ENCODE data around the gene SIRT4.
A peak's percentile ranks its signal among the peaks of the same experiment; 100 is the strongest.

SIRT4 gene

GRCh38 chr12:120292411-120292660 is 9.8 kb upstream of the SIRT4 start:
- H4K20me1 ChIP-seq (ENCODE audit: control insufficient read depth, insufficient read depth, low read depth, low read length), result no peaks in the 10 kb centered on the region
- H3K79me2 ChIP-seq (ENCODE audit: control insufficient read depth, low read length), result no peaks in the 10 kb centered on the region
- H3K9me2 ChIP-seq (replicated peaks; ENCODE audit: control insufficient read depth, low read length), result no peaks in the 10 kb centered on the region
- H3K36me3 ChIP-seq (ENCODE audit: control insufficient read depth, low read length), result no peaks in the 10 kb centered on the region
- no peaks in the 10 kb centered on the region for H3K27me3 ChIP-seq (ENCODE audit: control insufficient read depth, low read length)
- TF ChIP-seq EZH2phosphoT487 (IDR thresholded peaks at IDR 0.05; ENCODE audit: borderline replicate concordance, low read length), result no peak
- TF ChIP-seq, protein P1, sequence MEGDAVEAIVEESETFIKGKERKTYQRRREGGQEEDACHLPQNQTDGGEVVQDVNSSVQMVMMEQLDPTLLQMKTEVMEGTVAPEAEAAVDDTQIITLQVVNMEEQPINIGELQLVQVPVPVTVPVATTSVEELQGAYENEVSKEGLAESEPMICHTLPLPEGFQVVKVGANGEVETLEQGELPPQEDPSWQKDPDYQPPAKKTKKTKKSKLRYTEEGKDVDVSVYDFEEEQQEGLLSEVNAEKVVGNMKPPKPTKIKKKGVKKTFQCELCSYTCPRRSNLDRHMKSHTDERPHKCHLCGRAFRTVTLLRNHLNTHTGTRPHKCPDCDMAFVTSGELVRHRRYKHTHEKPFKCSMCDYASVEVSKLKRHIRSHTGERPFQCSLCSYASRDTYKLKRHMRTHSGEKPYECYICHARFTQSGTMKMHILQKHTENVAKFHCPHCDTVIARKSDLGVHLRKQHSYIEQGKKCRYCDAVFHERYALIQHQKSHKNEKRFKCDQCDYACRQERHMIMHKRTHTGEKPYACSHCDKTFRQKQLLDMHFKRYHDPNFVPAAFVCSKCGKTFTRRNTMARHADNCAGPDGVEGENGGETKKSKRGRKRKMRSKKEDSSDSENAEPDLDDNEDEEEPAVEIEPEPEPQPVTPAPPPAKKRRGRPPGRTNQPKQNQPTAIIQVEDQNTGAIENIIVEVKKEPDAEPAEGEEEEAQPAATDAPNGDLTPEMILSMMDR (IDR thresholded peaks at IDR 0.05; ENCODE audit: low read depth, low read length, poor library complexity, severe bottlenecking), result no peak
- peaks cover 33% of the 10 kb centered on the region for H3K4me1 ChIP-seq (ENCODE audit: control insufficient read depth, low read length)
- H3K27ac ChIP-seq (ENCODE audit: low read depth, low read length), result peak overlapping the region; percentile 90
- H3K4me2 ChIP-seq (ENCODE audit: low read length), result peak overlapping the region; percentile 86
- H3K9me3 ChIP-seq (ENCODE audit: control insufficient read depth, insufficient read depth, low read length), result no peaks in the 10 kb centered on the region
- peak overlapping the region; percentile 77 for H3K4me3 ChIP-seq (ENCODE audit: low read length)
- peaks cover 18% of the 10 kb centered on the region for H3F3A ChIP-seq (ENCODE audit: control insufficient read depth, insufficient read depth)

DNA sequence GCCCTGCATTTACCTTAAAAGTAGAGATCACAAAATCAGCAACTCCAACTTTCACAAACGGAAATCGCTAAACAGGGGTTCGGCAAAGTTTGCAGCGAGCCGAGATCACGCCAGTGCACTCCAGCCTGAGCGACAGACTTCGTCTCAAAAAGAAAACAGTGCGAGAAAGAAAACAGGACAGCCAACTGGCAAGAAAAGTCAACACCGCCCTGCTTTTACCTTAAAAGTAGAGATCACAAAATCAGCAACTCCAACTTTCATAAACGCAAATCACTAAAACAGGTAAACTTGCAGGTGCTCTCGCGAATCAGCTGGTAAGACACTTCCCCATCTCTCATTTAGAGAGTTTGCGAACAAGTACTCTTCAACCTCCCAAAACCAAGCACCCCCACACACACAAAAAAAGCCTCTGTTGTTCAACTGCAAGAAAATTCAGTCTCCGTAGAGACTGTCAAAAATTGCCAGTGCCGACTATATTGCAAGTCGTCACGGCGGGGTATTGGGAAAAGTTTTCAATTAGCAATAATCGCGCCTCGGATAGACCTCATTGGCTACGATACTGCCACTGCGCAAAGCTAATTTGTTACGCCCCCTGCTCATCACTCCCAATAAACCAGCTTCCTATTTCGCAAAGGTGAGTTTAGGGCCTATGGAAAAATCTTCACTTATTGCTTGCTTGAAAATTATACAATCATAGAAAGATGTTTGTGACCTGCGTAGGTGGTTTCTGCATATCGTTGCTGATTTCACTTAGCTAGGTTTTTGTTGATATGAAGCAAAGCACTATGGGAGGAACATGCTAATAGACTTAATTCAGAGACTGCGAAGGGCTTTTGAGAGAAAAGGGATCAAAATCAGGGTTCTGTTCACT is 9.2 kb upstream of the SIRT4 start, which contains the start of gene RNU4-1:
RNU4-1 (minus strand) TSS at position 577 of the 871 bp plus-strand sequence.
- Histone ChIP-seq H3K9me3 (ENCODE audit: control insufficient read depth, insufficient read depth, low read length) (no peaks in the 10 kb centered on the region), H3K4me1 (ENCODE audit: control insufficient read depth, low read length) (peaks cover 33% of the 10 kb centered on the region), H4K20me1 (ENCODE audit: control insufficient read depth, insufficient read depth, low read depth, low read length) (no peaks in the 10 kb centered on the region), H3K36me3 (ENCODE audit: control insufficient read depth, low read length) (no peaks in the 10 kb centered on the region), H3K4me3 (ENCODE audit: low read length) (peak within 1 kb of the TSS; percentile 77), H3K27ac (ENCODE audit: low read depth, low read length) (peak within 1 kb of the TSS; percentile 90), H3K9me2 (replicated peaks; ENCODE audit: control insufficient read depth, low read length) (no peaks in the 10 kb centered on the region), H3K79me2 (ENCODE audit: control insufficient read depth, low read length) (no peaks in the 10 kb centered on the region), H3K27me3 (ENCODE audit: control insufficient read depth, low read length) (no peaks in the 10 kb centered on the region), H3F3A (ENCODE audit: control insufficient read depth, insufficient read depth) (peaks cover 18% of the 10 kb centered on the region), H3K4me2 (ENCODE audit: low read length) (peak within 1 kb of the TSS; percentile 86)
- TF ChIP-seq, protein P1 (IDR thresholded peaks at IDR 0.05; ENCODE audit: low read depth, low read length, poor library complexity, severe bottlenecking), result no peak
- no peak for TF ChIP-seq EZH2phosphoT487 (IDR thresholded peaks at IDR 0.05; ENCODE audit: borderline replicate concordance, low read length)

DNA sequence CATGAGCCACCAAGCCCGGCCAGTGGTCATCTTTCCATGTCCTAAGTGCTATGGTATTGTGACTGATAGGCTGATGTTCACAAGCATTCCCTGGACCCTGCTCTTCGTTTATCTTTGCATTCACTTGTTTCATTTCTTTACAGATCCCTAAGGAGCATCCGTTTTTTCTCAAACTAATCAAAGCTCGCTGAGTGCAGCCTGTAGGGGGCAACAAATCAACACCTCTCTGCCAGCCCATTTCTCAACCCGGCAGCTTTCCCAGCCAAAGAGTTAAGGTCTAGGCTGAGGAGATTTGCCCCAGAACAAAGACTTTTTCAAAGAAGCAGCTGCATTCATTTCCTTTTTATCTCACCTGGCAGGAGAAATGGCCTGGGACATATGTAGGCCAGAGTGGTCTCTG is 12.1 kb downstream of the SIRT4 start:
- no peaks in the 10 kb centered on the region for H3K36me3 ChIP-seq (ENCODE audit: control insufficient read depth, low read length)
- H3K27me3 ChIP-seq (ENCODE audit: control insufficient read depth, low read length), result no peaks in the 10 kb centered on the region
- no peak overlapping the region for H3K4me2 ChIP-seq (ENCODE audit: low read length)
- no peaks in the 10 kb centered on the region for H3F3A ChIP-seq (ENCODE audit: control insufficient read depth, insufficient read depth)
- H3K9me3 ChIP-seq (ENCODE audit: control insufficient read depth, insufficient read depth, low read length), result no peaks in the 10 kb centered on the region
- H3K9me2 ChIP-seq (replicated peaks; ENCODE audit: control insufficient read depth, low read length), result no peaks in the 10 kb centered on the region
- peaks cover 12% of the 10 kb centered on the region for H3K4me1 ChIP-seq (ENCODE audit: control insufficient read depth, low read length)
- no peak overlapping the region for H3K4me3 ChIP-seq (ENCODE audit: low read length)
- no peaks in the 10 kb centered on the region for H4K20me1 ChIP-seq (ENCODE audit: control insufficient read depth, insufficient read depth, low read depth, low read length)
- H3K27ac ChIP-seq (ENCODE audit: low read depth, low read length), result no peak overlapping the region
- H3K79me2 ChIP-seq (ENCODE audit: control insufficient read depth, low read length), result no peaks in the 10 kb centered on the region
- TF ChIP-seq EZH2phosphoT487 (IDR thresholded peaks at IDR 0.05; ENCODE audit: borderline replicate concordance, low read length), result no peak
- TF ChIP-seq, protein P1 (IDR thresholded peaks at IDR 0.05; ENCODE audit: low read depth, low read length, poor library complexity, severe bottlenecking), result peak; percentile 66
